HCT116 (cell line): ENCODE results near the gene ZNF316.

Experiments used
- CEBPB ChIP-seq: IDR thresholded peaks from 2 replicates; pipeline ENCODE4 v1.6.1; 2012; ENCODE audit warnings: low read depth
- EZH2 ChIP-seq: fragments of 200-600 bp; sonication (generic); IDR thresholded peaks from 2 replicates; pipeline ENCODE4 v1.6.1; 2017; ENCODE audit warnings: antibody characterized with exemption, mixed run types
- POLR2A ChIP-seq: IDR thresholded peaks from 2 replicates; pipeline ENCODE4 v1.7.0; 2011; ENCODE audit warnings: borderline replicate concordance; ENCODE audit not compliant: insufficient read depth, insufficient read length; ENCODE audit errors: extremely low read depth
- POLR2AphosphoS5 ChIP-seq: IDR thresholded peaks from 2 replicates; pipeline ENCODE4 v1.6.1; 2011; ENCODE audit warnings: mild to moderate bottlenecking, low read depth, low read length, moderate library complexity
- REST ChIP-seq: IDR thresholded peaks from 2 replicates; pipeline ENCODE4 v1.6.1; 2012; ENCODE audit warnings: low read depth
- YY1 ChIP-seq: IDR thresholded peaks from 2 replicates; pipeline ENCODE4 v1.6.1; 2011; ENCODE audit warnings: low read length, low read depth, moderate library complexity, mild to moderate bottlenecking; ENCODE audit not compliant: insufficient replicate concordance; ENCODE audit errors: extremely low read depth
- TF ChIP-seq, protein P1 (sequence below), 3 experiments: fragments of 200-600 bp in 1 of 3; sonication (generic) in 1 of 3; IDR thresholded peaks in 2 of 3; conservative IDR thresholded peaks in 1 of 3; 2 replicates each; pipeline ENCODE4 v1.5.1; 2012 to 2017; ENCODE audit warnings: low read depth in 2 of 3, low read length in 2 of 3, antibody characterized with exemption in 1 of 3, borderline replicate concordance in 1 of 3, control low read depth in 1 of 3, mild to moderate bottlenecking in 1 of 3, mixed read lengths in 1 of 3, mixed run types in 1 of 3, moderate library complexity in 1 of 3; ENCODE audit not compliant: insufficient read depth in 1 of 3
- TF ChIP-seq, protein P2 (sequence below): IDR thresholded peaks from 2 replicates; pipeline ENCODE4 v1.6.1; 2012

GRCh38 chr7:6646465-6646864, 9.3 kb downstream of the ZNF316 start:
- TF ChIP-seq, protein P1, sequence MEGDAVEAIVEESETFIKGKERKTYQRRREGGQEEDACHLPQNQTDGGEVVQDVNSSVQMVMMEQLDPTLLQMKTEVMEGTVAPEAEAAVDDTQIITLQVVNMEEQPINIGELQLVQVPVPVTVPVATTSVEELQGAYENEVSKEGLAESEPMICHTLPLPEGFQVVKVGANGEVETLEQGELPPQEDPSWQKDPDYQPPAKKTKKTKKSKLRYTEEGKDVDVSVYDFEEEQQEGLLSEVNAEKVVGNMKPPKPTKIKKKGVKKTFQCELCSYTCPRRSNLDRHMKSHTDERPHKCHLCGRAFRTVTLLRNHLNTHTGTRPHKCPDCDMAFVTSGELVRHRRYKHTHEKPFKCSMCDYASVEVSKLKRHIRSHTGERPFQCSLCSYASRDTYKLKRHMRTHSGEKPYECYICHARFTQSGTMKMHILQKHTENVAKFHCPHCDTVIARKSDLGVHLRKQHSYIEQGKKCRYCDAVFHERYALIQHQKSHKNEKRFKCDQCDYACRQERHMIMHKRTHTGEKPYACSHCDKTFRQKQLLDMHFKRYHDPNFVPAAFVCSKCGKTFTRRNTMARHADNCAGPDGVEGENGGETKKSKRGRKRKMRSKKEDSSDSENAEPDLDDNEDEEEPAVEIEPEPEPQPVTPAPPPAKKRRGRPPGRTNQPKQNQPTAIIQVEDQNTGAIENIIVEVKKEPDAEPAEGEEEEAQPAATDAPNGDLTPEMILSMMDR (IDR thresholded peaks at IDR 0.05 in 2 of 3, conservative IDR thresholded peaks at IDR 0.05 in 1 of 3; ENCODE audit: borderline replicate concordance in 1 of 3, insufficient read depth in 1 of 3, low read depth in 2 of 3, low read length in 2 of 3): no peak
- no peak for TF ChIP-seq EZH2
- no peak for TF ChIP-seq REST
- TF ChIP-seq, protein P2, sequence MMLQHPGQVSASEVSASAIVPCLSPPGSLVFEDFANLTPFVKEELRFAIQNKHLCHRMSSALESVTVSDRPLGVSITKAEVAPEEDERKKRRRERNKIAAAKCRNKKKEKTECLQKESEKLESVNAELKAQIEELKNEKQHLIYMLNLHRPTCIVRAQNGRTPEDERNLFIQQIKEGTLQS: no peak
- TF ChIP-seq POLR2AphosphoS5: no peak
- TF ChIP-seq CEBPB: no peak
- no peak for TF ChIP-seq POLR2A
- TF ChIP-seq YY1: no peak
